ENCODE results near the gene BCAS1.
"Not testable (repeated sequence)": the region's sequence is repeated elsewhere in the genome, so short reads cannot be mapped to it uniquely, and the experiment has no call there.

The BCAS1 gene

DNA sequence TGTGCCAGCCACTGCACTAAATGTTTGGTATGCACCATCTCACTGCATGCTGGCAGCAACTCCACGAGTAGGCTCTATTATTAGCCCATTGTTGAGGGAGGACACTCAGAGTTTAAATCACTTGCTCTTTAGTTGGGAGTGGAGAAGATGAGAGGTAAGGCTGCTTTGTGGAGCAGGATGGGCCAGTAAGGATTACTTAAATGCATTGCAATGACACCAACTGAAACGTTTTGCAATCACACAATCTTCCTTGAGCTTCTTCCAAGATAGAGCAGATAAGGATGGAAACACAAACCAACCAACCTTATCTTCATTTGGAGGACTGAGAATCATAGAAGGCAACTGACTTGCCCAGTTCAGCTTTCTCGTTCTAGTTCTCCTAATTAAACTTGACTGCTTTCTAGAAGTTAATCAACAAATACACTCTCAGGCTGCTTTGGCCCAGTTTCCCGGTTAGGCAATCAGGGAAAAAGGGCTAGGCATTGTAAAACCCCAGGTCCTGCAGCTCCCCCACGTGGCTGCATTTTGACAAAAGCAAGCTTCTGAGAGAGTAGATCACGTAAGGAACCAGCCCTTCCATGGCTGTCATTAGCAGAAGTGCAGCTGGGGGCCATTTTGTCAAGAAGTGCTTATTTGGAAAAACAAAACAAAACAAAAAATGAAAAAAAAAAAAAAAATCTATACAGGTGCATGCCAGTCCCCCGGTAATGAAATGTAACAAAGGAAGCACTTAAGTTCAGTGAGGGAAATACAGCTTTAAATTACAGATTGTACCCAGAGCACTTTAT, 130.6 kb downstream of the BCAS1 start:
- peak; percentile 53 for DNase-seq

DNA sequence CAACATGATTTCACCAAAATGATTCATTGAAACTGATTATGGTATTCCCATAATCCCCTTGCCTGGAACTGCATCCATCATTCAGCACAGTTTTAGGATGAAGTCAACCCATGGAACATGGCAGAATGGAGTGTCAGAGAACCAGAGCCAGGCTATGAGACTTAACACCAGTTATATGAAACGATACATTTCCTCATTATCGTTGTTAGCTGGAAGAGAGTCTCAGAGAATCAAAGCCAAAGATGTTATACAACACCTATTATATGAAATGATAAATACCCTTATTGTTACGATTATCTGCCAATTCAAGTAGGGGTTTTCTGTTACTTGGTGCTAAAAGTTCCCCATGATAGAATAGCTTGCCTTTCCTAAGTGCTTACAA, 131.2 kb downstream of the BCAS1 start:
- DNase-seq: no peak

DNA sequence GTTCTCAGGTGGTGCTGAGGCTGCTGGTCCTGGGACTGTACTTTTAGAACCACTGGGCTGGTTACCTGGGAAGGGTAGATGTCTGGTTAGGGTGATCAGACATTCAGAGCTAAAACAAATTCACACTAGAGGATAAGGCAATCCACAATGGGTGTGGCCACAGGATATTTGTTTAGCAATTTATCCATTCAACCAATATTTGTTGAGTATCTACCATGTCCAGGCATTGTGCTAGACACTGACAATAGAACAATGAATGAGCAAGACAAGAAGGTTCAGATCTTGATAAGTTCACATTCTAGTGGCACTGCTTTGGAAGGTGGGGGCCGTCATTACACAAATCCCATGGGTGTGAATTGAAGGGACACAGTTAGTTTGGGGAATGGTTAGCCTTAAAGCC, 131.7 kb downstream of the BCAS1 start:
- no peak for DNase-seq

DNA sequence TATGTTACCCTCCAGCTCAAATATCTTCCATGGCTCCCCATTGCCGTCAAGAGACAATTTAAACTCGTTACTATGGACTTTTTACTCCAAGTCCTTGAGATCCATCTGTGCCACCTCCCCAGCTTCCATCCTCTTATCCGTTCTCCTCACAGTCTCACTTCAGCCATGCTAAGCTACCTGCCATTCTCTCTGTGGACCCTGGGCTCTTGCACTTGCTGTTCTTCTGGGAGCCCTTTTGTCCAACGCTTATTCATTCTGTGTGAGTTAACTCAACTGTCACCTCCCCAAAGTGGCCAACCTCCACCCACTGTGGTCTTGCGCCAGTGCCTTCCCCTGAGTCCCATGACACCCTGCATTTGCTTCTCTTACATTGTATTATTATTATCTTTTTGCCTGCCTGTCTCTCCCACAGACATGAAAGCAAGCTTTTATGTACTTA, 132.4 kb downstream of the BCAS1 start:
- DNase-seq: no peak

DNA sequence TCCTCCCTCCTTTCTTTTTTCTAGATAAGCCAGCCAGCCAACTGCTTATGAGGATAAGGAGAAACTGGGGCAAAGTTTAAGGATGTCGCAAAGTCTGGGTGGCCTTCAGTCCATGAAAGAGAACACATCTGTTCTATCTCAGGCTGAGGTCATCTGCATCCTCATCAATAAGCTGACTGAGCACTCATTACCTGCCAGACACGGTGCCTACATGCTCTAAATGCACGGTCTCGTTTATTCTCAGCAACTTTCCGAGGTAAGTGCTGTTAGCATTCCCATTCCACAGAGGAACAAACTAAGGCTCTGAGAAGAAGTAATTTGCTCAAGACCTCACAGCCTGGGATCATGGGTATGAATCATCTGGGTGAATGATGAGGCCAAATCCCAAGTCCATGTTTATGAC, 133.1 kb downstream of the BCAS1 start:
- DNase-seq: no peak

DNA sequence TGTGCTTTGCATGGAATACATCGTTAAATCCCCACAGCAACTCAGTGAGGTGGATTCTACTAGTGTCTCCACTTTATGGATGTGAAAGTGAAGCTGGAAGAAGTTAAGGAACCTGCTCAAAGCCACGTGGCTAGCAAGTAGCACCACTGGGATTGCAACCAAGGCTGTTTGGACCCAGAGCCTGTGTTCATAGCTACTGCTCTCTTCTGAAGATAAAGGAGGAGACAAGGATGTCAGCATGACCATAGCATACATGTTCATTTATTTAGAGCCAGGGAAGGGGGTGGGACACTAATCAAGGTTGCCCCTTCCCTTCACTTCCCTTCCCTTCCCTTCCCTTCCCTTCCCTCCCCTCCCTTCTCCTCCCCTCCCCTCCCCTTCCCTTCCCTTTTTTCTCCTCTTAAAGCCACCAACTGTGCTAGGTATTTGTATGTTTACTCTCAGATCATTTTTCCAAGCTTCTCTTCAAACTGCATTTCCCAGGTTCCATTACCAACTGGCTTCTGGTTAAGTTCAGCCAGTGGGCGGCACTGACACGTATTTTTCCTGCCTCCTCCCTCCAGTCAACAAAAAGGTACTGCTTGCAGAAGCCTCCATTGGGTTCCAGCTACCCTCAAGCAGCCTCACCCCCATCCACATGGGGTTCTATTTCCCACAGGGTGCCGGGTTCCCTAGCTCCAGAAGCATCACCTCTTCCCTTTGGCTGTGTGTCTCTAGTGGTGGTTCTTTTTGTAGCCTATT, 134.9 kb downstream of the BCAS1 start:
- no peak for DNase-seq

DNA sequence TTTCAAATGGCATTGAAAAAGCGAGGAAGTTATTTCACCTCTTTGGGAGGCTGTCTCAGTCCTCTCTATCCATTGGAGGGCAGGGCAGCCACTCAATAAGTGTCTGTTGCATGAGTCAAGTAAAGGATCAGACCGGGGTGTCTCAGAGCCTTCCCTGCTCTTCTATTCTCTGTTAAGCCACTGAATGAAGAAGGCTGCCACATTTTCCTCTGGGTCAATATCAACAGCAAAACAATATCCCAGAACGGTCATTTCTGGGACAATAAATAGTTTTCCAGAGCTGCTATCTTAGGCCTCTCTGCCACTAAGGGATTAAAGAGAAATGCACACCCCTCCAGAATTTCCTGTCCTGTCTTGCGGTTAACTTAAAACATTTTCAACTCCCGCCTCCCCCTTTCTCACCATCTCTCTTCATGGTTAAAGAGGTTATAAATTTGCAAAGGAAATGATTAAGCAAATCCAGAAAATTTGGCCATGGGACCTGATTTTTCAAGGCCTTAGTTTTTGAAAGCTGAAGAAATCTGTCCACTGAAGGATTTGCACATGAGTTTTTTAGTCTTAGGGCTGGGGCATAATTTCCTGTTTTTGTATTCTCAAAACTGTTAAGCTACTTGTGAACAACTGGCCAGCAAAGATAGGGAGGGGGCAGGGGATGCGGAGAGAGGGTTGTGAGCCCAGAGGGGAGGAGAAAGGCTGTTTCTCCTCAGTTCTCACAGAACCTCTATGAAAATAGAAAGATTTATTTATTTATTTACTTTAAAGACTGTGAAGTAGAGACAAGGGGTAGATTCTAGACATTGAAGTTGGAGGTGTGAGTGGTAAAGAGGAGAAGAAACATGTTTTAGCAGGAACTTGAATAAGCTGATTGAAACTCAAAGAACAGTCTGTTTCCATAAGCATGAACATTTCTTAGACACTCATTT, 135.7 kb downstream of the BCAS1 start:
- no peak for DNase-seq

DNA sequence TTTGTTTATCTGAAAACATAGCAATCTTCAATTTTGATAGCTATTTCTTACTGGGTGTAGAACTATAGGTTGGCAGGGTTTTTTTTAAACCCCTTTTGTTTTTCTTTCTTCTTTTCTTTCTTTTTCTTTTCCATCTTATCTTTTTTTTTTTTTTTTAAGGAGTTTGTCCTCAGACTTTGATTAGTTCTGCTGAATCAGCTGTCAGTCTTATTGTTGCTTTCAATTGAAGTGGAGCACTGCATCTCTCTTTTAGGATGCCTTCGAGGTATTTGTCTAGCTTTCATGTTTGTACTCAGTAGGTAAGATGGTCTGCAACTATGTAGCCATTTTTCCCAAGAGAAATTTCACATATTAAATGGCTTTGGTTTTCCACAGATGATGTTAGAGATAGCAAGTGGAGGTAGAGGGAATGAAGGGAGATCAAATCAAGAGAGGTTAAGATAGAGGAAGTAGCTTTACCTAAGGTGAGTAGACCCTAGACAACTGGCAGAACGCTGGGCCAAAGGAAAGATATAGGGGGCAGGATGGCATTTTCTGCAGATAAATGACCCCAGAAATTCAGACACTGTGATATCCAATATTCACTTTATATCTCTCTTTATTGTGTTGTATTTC, 137.1 kb downstream of the BCAS1 start:
- no peak for DNase-seq

DNA sequence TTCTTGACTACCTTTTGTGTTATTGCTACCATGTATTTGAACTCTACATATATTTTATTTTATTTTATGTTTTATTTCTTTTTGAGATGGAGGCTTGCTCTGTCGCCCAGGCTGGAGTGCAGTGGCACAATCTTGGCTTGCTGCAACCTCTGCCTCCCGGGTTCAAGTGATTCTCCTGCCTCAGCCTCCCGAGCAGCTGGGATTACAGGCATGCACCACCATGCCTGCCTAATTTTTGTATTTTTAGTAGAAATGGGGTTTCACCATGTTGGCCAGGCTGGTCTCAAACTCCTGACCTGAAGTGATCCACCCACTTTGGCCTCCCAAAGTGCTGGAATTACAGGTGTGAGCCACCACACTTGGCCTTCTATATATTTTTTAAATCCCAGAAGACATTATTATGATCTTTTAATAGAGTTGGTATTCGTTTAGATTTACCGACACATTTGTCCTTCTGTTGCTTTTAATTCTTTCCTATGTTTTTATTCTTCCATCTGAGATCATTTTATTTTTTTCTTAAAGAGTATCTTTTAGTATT, 137.7 kb downstream of the BCAS1 start:
- DNase-seq: not testable (repeated sequence)

DNA sequence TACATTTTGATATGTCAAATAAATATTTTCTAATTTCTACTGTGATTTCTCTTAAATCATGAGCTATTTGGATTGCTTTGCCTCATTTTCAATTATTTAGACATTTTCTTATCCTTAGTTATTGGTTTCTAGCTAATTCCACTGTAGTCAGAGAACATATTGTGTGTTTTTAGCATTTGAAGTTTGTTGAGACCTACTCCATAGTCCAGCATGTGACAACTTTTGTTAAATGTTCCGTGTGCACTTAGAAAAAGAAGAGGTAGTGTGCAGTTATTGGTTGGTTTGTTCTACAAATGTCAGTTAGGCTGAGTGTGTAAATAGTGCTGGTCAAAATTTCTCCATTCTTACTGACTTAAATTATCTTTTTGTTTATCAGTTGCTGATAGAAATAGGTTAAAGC, 138.8 kb downstream of the BCAS1 start:
- no peak for DNase-seq

DNA sequence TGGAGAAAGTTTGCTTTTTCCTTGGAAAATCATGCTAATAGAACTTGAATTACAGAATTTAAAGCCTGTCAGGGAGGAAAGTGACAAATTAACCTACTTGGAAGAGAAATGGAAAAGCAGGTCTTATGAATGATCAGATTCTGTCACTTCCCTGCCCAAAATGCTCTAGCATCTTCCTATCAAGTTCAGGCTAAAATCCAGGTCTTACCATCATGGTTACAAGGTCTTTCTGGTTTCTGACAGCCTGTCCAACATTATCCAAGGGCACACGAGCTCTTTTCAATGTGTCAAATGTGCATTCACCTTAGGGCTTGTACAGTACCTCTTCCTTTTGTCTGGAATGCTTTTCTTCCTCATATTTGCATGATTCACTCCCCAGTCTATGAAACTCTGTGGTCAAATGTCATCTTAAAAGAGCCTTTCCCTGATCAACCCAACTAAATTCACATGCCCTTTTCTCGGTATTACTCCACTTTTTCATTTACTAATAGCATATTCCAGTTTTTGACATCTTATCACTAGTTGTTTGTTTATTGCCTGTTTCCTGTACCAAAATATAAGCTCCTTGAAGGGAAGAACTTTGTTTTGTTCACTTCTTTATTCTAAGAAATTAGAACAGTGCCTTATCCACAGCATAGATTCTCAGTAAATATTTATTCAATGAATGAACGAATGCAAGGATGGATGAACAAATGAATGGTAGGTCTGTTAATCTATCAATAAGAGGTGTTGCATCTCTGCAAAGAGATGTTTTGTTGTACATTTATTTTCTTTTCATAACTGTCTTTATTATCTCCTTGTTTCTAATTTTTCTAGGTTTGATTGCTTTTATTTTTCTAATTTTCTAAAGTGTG, 139.5 kb downstream of the BCAS1 start:
- no peak for DNase-seq

DNA sequence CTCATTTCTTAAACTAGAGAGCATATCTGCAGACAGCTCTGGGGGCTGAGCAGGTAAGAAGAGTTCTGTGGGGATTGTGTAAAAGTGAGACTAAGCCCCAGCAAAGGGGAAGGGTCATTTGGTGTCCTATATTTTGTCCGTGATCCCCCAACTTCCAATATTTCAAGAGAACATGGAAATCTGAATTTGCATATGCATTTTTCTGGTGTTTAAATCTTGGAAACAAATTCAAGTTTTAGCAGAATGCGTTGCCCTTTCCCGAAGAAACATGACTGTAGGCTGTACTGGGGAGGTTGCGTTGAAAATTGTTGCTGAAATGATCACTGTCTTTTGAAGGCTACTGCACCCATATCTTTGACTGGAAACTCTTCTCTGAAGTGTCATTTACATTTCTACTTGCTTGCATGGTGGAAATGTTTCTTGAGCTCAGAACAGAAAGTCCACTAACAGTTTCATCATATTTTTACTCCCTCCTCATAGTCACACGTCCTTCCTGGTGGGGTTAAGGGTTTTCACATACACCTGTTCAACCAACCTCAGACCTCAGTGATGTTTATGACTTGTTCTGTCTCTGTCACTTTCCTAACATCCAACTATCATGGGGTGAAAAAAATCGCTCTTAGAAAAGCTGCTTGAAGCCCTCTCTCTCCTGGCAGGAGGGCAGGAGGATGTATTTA, 140.3 kb downstream of the BCAS1 start:
- no peak for DNase-seq

DNA sequence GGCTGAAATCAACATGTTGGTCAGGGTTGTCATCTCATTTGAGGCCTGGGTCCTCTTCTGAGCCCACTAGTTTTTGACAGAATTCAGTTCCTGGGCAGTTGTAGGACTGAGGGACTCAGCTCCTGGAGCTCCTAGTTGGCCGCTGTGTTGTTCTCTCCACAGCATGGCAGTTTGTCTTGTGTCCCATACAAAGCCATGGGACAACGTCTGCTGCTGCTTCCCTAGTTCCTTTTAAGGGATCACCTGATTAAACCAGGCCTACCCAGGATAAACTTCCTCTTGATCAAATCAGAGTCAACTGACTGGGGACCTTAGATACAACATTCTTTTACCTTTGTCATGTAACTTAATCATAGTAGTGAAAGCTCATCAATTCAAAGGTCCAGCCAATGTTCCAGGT, 141.0 kb downstream of the BCAS1 start:
- DNase-seq: no peak

DNA sequence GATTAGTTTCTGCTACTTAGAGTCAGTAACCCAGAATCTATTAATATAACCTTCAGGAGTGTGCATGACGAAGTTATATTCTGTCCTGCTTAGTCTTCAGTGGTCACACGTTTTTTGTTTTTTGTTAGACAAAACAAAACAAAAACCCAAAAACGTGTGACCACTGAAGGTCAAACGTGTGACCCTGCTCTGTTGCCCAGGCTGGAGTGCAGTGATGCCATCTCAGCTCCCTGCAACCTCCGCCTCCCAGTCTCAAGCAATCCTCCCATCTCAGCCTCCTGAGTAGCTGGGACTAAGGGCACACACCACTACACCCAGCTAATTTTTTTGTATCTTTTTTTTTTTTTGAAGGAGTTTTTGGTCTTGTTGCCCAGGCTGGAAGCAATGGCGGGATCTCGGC, 142.4 kb downstream of the BCAS1 start:
- no peak for DNase-seq

DNA sequence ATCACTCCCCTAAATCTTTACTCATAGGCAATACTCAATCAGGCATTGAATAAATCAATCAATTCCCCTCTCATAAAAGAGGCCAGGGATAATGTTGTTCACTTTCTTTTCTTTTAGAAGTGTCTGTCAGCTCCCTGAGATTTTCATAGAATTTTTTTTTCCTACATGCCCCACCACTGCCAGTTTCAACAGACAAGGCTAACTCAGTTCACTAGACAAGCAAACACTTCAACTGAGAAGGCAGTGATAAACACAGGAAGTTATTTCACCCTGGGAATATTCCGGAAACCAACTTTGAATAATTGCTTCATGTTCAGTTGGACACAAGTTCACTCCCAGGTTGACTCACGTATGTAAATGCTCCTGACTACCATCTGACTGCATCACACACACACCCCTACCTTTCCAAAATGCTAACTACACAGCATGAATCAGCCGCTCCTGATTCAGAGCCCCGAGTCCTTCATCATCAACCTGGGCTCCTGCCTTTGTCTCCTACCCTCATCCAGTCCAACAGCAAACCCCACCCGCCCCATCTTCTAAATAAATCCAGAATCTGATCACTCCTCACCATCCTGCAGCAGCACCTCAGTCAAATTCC, 143.9 kb downstream of the BCAS1 start:
- peak; percentile 15 for DNase-seq

DNA sequence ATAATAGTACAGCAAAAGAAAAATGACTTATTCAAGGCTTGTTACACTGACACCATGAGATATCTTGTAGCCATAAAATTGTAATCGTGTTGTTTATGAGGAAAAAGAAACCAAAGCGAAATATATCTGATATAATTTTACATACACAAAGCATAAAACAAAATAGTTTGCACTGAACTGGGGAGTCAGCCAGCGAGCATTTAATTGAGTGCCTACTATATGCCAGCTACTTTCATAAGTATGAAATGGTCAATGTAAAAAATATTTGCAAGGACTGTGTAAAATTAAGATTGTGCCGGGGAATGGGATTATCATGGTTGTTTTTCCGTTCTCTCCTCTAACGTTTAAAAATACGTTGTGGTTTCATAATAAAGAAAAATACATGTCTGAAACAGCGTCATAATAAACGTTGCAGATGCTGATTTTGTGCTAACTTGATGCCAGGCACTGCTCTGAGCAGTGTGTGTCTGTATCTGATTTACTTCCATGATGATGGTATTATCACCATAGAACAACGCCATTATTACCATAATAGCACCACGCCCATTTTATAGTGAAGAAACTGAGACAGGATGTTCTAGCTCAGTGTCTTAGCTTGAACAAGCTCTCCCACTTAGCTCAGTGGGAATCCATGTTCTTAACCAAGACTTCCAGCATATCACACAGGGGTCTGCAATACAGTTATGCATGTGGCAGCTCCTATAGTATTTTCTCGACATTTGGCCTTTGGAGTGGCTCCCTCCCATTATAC, 144.6 kb downstream of the BCAS1 start:
- DNase-seq: no peak

DNA sequence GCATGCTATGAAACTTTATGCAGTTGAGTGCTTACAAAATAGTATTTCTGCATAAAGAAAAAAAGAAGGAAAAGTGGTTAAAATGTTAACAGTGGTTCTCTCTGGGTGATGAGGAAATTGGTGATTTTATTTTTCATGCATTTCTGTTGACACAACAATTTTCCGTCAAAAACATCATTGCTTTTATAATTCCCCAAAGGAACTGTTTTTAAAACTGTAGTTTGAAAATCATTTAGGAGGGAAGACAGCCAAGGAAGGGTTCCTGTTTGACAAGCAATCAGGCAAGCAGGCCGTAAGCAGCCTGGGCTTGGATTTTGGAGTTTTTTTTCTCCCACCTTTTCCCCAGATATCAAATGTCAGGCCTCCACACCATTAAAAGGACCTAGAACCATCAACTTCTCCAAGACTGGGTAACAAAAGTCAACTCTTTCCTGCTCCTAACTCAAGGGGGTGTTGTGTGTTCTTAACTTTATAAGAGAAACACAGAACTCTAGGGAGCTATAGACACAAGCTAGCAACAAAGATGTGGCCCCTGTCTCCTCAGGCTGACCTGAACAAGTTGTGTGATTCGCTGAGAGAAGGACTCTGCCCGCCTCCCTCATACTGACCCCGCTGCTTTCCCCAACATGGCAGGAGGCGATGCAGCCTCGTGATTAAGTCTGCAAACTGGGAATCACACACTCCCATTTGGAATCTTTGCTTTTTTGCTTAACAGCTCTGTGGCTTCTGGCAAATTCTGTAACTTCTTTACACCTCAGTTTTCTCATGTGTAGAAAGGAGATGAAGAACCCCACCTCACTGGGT, 146.6 kb downstream of the BCAS1 start:
- no peak for DNase-seq

DNA sequence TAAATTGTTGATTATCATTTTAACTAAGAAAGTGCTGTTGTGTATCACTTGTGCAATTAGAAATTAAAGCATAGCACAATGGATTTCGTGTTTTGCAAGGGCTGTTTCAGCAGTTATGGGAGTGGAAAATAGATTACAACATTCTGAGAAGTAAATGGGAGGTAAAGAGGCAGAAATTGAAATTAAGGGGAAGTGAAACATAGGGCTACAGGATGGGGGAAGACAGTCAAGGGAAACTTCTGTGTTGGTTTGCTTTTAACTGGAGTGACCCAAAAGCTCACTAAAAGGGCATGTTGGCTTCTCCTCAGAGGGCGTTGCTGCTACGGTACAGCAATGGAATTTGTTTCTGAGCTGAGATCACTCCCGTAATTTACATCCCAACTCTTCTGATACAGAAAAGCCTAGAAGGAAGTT, 147.5 kb downstream of the BCAS1 start:
- no peak for DNase-seq

DNA sequence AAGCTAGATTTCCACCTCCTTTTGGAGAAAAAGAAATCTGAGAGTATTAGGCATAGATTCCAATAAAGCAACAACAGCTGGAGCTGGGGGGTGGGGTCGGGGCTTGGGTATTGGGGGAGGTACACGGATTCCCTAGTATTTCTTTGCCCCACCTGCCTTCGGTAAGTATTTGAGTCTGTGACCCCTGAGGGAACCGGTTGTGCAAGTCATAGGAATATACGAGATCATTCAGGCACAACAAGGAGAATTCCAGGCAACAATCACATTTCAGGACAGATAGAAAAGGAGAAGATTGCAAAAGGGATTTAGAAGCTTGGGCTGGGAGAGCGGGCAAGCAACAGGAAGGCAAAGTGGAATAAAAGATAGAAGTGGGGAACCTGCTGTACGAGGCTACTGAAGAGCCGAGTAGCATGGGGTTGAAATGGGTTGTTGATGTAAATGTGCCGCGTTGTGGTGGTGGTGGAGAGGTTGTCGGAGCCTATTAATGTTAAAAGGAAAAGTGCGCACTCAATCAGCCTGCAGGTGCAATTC, 148.9 kb downstream of the BCAS1 start:
- no peak for DNase-seq

Data from stimulated activated naive CD4-positive, alpha-beta T cell treated with Interleukin-2 at 50 U/mL for 16 hours (primary cell).